ENCODE data around the gene RHOJ. TPM values are rescaled to one million over a fixed set of nuclear protein-coding genes. Genes with fewer than 3 reads are reported as not detected.

RHOJ gene
- total and polyA plus RNA-seq, 2 donors (not counting 3 experiments of a cell fraction or from before 2014, with no cell fraction given) = 191 to 486 TPM

DNA sequence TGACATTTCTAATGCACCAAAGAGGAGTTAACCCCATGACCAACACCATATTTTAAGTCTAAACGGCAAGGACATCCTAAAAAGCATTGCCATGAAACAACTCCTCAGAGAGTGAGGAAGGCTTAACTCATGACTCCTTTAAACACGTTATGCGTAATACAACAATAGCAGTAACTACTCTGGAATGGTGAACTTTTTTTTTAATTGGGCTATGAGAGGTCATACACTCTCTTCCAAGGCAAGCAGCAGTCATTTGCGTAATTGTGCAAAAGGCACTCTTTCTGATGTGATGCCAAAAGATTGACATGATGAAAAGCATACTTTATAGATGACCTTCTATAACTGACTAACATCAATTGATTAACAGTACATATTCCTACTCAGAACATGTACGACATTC is 39.4 kb downstream of the RHOJ start:
- ChIA-PET POLR2A (no interaction called here), CTCF (interaction anchor here (1.9 kb wide), 1 partner anchor 20 kb away, joined by 4 read pairs; no protein-coding TSS in a partner anchor)
- no peak overlapping the region for H3K9ac ChIP-seq (replicated peaks; ENCODE audit: extremely low read depth, insufficient read depth, low read length)
- peaks cover 19% of the 10 kb centered on the region for H3K4me1 ChIP-seq (ENCODE audit: control insufficient read depth, extremely low read depth, insufficient read depth, low read length)
- no peak overlapping the region for H3K27ac ChIP-seq (ENCODE audit: insufficient read depth, low read depth, low read length)
- no peak for DNase-seq (ENCODE audit: low read depth, low spot score)
- no TSS peak for BruUV-seq (replicated peaks)
- no peaks in the 10 kb centered on the region for H3K9me1 ChIP-seq (replicated peaks; ENCODE audit: control insufficient read depth, extremely low read depth, insufficient read depth, low read length)
- H3K79me2 ChIP-seq (ENCODE audit: control insufficient read depth, insufficient read depth, low read length) = peaks cover 82% of the 10 kb centered on the region
- TF ChIP-seq POLR2AphosphoS5 (IDR thresholded peaks at IDR 0.05; ENCODE audit: insufficient read depth, low read depth, low read length) (no peak), JUN (IDR thresholded peaks at IDR 0.05; ENCODE audit: borderline replicate concordance, insufficient read depth, insufficient read length, low read depth) (no peak), POLR2A (IDR thresholded peaks at IDR 0.05; ENCODE audit: low read depth, low read length) (no peak), FOS (IDR thresholded peaks at IDR 0.05; ENCODE audit: borderline replicate concordance, insufficient read depth, low read length) (no peak), EZH2 (IDR thresholded peaks at IDR 0.05; ENCODE audit: borderline replicate concordance, low read depth, low read length, severe bottlenecking) (no peak), MYC (IDR thresholded peaks at IDR 0.05; ENCODE audit: low read depth, low read length) (no peak), MAX (IDR thresholded peaks at IDR 0.05; ENCODE audit: insufficient read depth, insufficient read length) (no peak), GATA2 (IDR thresholded peaks at IDR 0.05; ENCODE audit: insufficient read depth, insufficient read length, low read depth, low read length) (no peak), CTCF (IDR thresholded peaks at IDR 0.05; ENCODE audit: extremely low read depth in 1 of 2, insufficient read depth in 1 of 2, low read depth in 1 of 2, low read length in 2 of 2) (no peak)
- H3K4me2 ChIP-seq (ENCODE audit: insufficient read depth, low read length) = no peak overlapping the region
- H2AFZ ChIP-seq (ENCODE audit: low read depth, low read length) = no peak overlapping the region
- FAIRE-seq = no peak
- H4K20me1 ChIP-seq (replicated peaks; ENCODE audit: control insufficient read depth, extremely low read depth, insufficient read depth, low read length) = peaks cover 15% of the 10 kb centered on the region
- intact Hi-C loops (cut with micrococcal nuclease) (no loop called here), dilution Hi-C loops (cut with MboI; ENCODE audit: extremely low pct_ligation_motif_present, low sequenced_read_pairs) (no loop called here)
- H3K9me3 ChIP-seq (replicated peaks; ENCODE audit: control insufficient read depth, insufficient read depth, low read length) = no peaks in the 10 kb centered on the region
- no peaks in the 10 kb centered on the region for H3K27me3 ChIP-seq (ENCODE audit: control insufficient read depth in 2 of 2, insufficient read depth in 2 of 2, low read length in 2 of 2)
- H3K4me3 ChIP-seq (replicated peaks in 1 of 3; ENCODE audit: insufficient read depth in 1 of 3, low read depth in 1 of 3, low read length in 3 of 3) = no peak overlapping the region
- peaks cover 11 to 17% of the 10 kb centered on the region in 2 experiments for H3K36me3 ChIP-seq (ENCODE audit: control insufficient read depth in 2 of 2, extremely low read depth in 1 of 2, insufficient read depth in 2 of 2, low read length in 2 of 2)

Data from endothelial cell of umbilical vein (primary cell).